GM12878 (cell line): ENCODE results near the gene UROD. TPM values are rescaled to one million over a fixed set of nuclear protein-coding genes. Genes with fewer than 3 reads are reported as not detected.

Experiments
- ATF3 ChIP-seq: IDR thresholded peaks from 2 replicates; pipeline ENCODE4 v1.6.1; 2011; ENCODE audit warnings: low read depth, mild to moderate bottlenecking, low read length, moderate library complexity, borderline replicate concordance; ENCODE audit errors: extremely low read depth
- BACH1 ChIP-seq: fragments of 450-650 bp; IDR thresholded peaks from 2 replicates; pipeline ENCODE4 v1.6.1; 2017; ENCODE audit warnings: mild to moderate bottlenecking, borderline replicate concordance
- BCLAF1 ChIP-seq: fragments of 450-650 bp; IDR thresholded peaks from 2 replicates; pipeline ENCODE4 v1.6.1; 2017; ENCODE audit warnings: antibody characterized with exemption, mild to moderate bottlenecking, moderate library complexity
- CBX3 ChIP-seq: fragments of 200-600 bp; sonication (generic); IDR thresholded peaks from 2 replicates; pipeline ENCODE4 v1.6.1; 2016; ENCODE audit warnings: low read depth, borderline replicate concordance
- CREB1 ChIP-seq: IDR thresholded peaks from 2 replicates; pipeline ENCODE4 v1.6.1; 2012; ENCODE audit warnings: low read depth, mild to moderate bottlenecking, inconsistent platforms
- E2F4 ChIP-seq: IDR thresholded peaks from 2 replicates; pipeline ENCODE4 v1.6.1; 2012; ENCODE audit warnings: low read depth, low read length, improper control_type of control experiment
- HCFC1 ChIP-seq: fragments of 150-350 bp; IDR thresholded peaks from 2 replicates; pipeline ENCODE4 v1.6.1; 2014; ENCODE audit warnings: low read length
- NFIC ChIP-seq: IDR thresholded peaks from 2 replicates; pipeline ENCODE4 v1.6.1; 2012; ENCODE audit warnings: low read depth, mild to moderate bottlenecking, inconsistent platforms, low read length, moderate library complexity
- NRF1 ChIP-seq: conservative IDR thresholded peaks from 2 replicates; pipeline ENCODE4 v1.6.1; 2011; ENCODE audit warnings: mild to moderate bottlenecking, low read depth, low read length, improper control_type of control experiment
- PKNOX1 ChIP-seq: fragments of 450-650 bp; IDR thresholded peaks from 2 replicates; pipeline ENCODE4 v1.6.1; 2016; ENCODE audit warnings: mild to moderate bottlenecking
- POLR2A ChIP-seq: IDR thresholded peaks from 2 replicates; pipeline ENCODE4 v1.6.1; 2011; ENCODE audit warnings: low read depth, mild to moderate bottlenecking, low read length
- POLR2AphosphoS5 ChIP-seq: IDR thresholded peaks from 2 replicates; pipeline ENCODE4 v1.6.1; 2011; ENCODE audit warnings: mild to moderate bottlenecking, low read length, inconsistent platforms
- RAD21 ChIP-seq: IDR thresholded peaks from 2 replicates; pipeline ENCODE4 v1.6.1; 2011; ENCODE audit warnings: mild to moderate bottlenecking, low read depth, low read length, moderate library complexity; ENCODE audit not compliant: insufficient read depth
- SIN3A ChIP-seq: IDR thresholded peaks from 2 replicates; pipeline ENCODE4 v1.6.1; 2012; ENCODE audit warnings: low read depth, low read length, improper control_type of control experiment
- SMAD1 ChIP-seq: fragments of 450-650 bp; IDR thresholded peaks from 2 replicates; pipeline ENCODE4 v1.6.1; 2018; ENCODE audit warnings: mild to moderate bottlenecking, low read depth; ENCODE audit not compliant: partially characterized antibody
- SPI1 ChIP-seq: IDR thresholded peaks from 2 replicates; pipeline ENCODE4 v1.6.1; 2011; ENCODE audit warnings: low read depth, mild to moderate bottlenecking, low read length, moderate library complexity, borderline replicate concordance; ENCODE audit not compliant: insufficient read depth
- STAT3 ChIP-seq: IDR thresholded peaks from 2 replicates; pipeline ENCODE4 v1.6.1; 2011; ENCODE audit warnings: low read depth, low read length, improper control_type of control experiment
- TBL1XR1 ChIP-seq: IDR thresholded peaks from 2 replicates; pipeline ENCODE4 v1.6.1; 2012; ENCODE audit warnings: low read depth, low read length, improper control_type of control experiment
- YY1 ChIP-seq: IDR thresholded peaks from 2 replicates; pipeline ENCODE4 v1.6.1; 2011; ENCODE audit warnings: low read depth, mild to moderate bottlenecking, low read length
- ZNF592 ChIP-seq: fragments of 450-650 bp; IDR thresholded peaks from 2 replicates; pipeline ENCODE4 v1.6.1; 2017; ENCODE audit warnings: mild to moderate bottlenecking, moderate library complexity
- ZSCAN29 ChIP-seq: fragments of 450-650 bp; IDR thresholded peaks from 2 replicates; pipeline ENCODE4 v1.6.1; 2017; ENCODE audit warnings: mild to moderate bottlenecking, moderate library complexity
- polyA plus RNA-seq, 11 experiments: library from polyadenylated mRNA; depleted of rRNA in 4 of 11; unstranded in 6 of 11; stranded (reverse) in 5 of 11; fragments of >200 nt; fragmentation: Nextera tagmentation in 4 of 11; fragmentation: Illumina TruSeq in 1 of 11; extraction: Ambion mirVana in 4 of 11; extraction: Trizol in 1 of 11; gene quantifications; 1 replicate in 1 of 11; 2 replicates in 10 of 11; pipeline versions ENCODE4 v1.2.1 to v1.2.3, GENCODE V29; 2011 to 2016; ENCODE audit warnings: inconsistent platforms in 2 of 11, missing spikeins in 2 of 11, low read depth in 1 of 11
- total RNA-seq, 4 experiments: library from RNA; depleted of rRNA in 3 of 4; stranded (reverse); fragments of >200 nt in 3 of 4; fragmentation: Illumina TruSeq in 1 of 4; extraction: Trizol in 1 of 4; gene quantifications; 2 replicates each; pipeline versions ENCODE4 v1.2.1 to v1.2.3, GENCODE V29; 2013 to 2021

Gene UROD
- total and polyA plus RNA-seq, 10 of the 15 experiments (the other 5 are each of a cell fraction or from before 2014, with no cell fraction given): 65.8 to 330 (median 102) TPM

GRCh38 chr1:45011837-45012638, at the start of gene UROD (continued):
- TF ChIP-seq STAT3: 0 out of 2 replicates have a peak, but pooled peaks have one; percentile 39
- peak; percentile 66; the same call in 1 of the 2 replicates for TF ChIP-seq ATF3
- no peak for TF ChIP-seq SPI1
- TF ChIP-seq BACH1: 0 out of 2 replicates have a peak, but pooled peaks have one; percentile 42
- TF ChIP-seq SIN3A: peak; percentile 98
- TF ChIP-seq POLR2A: peak; percentile 86
- peak; percentile 43; the same call in 1 of the 2 replicates for TF ChIP-seq PKNOX1
- 0 out of 2 replicates have a peak, but pooled peaks have one; percentile 4 for TF ChIP-seq ZSCAN29
- TF ChIP-seq E2F4: no peak
- TF ChIP-seq TBL1XR1: 0 out of 2 replicates have a peak, but pooled peaks have one; percentile 48
- no peak for TF ChIP-seq NRF1
- no peak for TF ChIP-seq CBX3
- TF ChIP-seq SMAD1: no peak
- TF ChIP-seq POLR2AphosphoS5: peak; percentile 91
- peak; percentile 78 for TF ChIP-seq CREB1
- TF ChIP-seq NFIC: 0 out of 2 replicates have a peak, but pooled peaks have one; percentile 21
- no peak for TF ChIP-seq ZNF592
- TF ChIP-seq RAD21: no peak
- TF ChIP-seq HCFC1: peak; percentile 81
- peak; percentile 99 for TF ChIP-seq YY1
- TF ChIP-seq BCLAF1: no peak
